CD4-positive, alpha-beta T cell (primary cell): ENCODE data around the gene MED12L. TPM values are rescaled to one million over a fixed set of nuclear protein-coding genes. Genes with fewer than 3 reads are reported as not detected.

ENCODE experiments used
- ATAC-seq: fragments of 200-7000 bp; cut with Tn5 transposase; one replicate; pipeline ENCODE4 v1.10.0; 2022; ENCODE audit warnings: mild to moderate bottlenecking; ENCODE audit not compliant: poor library complexity
- CTCF ChIA-PET: fragments of 350-600 bp; sonication (Branson Sonifier 250); formaldehyde crosslinking; loops from one replicate; lab custom pipeline; 2021; ENCODE audit warnings: antibody characterized with exemption, inconsistent platforms; lab: Charles Lee
- POLR2A ChIA-PET: fragments of 350-600 bp; sonication (Branson Sonifier 250); formaldehyde crosslinking; loops from one replicate; lab custom pipeline; 2021; ENCODE audit warnings: antibody characterized with exemption, inconsistent platforms; lab: Charles Lee
- DNase-seq, 14 experiments: peaks; one replicate each; pipeline ENCODE4 v3.0.0-alpha.2; 2013 to 2020; ENCODE audit warnings: mixed read lengths in 2 of 14
- H3K27ac ChIP-seq, 2 donors: one replicate each; pipeline versions ENCODE4 v1.5.1 to v1.7.0; 2013; ENCODE audit warnings: low read length in 2 of 2, low read depth in 1 of 2, mild to moderate bottlenecking in 1 of 2
- H3K27me3 ChIP-seq, 2 experiments: 1 replicate in 1 of 2; 2 replicates in 1 of 2; pipeline versions ENCODE4 v1.6.1 to v1.7.0; 2013; ENCODE audit warnings: low read length in 2 of 2, control low read depth in 1 of 2, mild to moderate bottlenecking in 1 of 2, moderate library complexity in 1 of 2; ENCODE audit not compliant: insufficient read depth in 2 of 2, control insufficient read depth in 1 of 2
- H3K36me3 ChIP-seq: one replicate; pipeline ENCODE4 v1.6.1; 2013; ENCODE audit warnings: low read length, control low read depth; ENCODE audit not compliant: insufficient read depth
- H3K4me1 ChIP-seq: one replicate; pipeline ENCODE4 v1.6.1; 2013; ENCODE audit warnings: low read length, control low read depth; ENCODE audit not compliant: insufficient read depth
- H3K4me3 ChIP-seq: one replicate; pipeline ENCODE4 v1.5.1; 2013; ENCODE audit warnings: mild to moderate bottlenecking, low read length, moderate library complexity
- H3K9me3 ChIP-seq, 2 experiments: 1 replicate in 1 of 2; 2 replicates in 1 of 2; pipeline versions ENCODE4 v1.6.1 to v1.7.0; 2013; ENCODE audit warnings: low read length in 2 of 2, mild to moderate bottlenecking in 2 of 2, control low read depth in 1 of 2, moderate library complexity in 1 of 2; ENCODE audit not compliant: control insufficient read depth in 1 of 2, insufficient read depth in 1 of 2
- H3K27ac Mint-ChIP-seq: one replicate; pipeline ENCODE4 v1.8.0; 2020; ENCODE audit warnings: mixed read lengths
- H3K27me3 Mint-ChIP-seq: one replicate; pipeline ENCODE4 v1.8.0; 2021; ENCODE audit warnings: mixed read lengths
- H3K36me3 Mint-ChIP-seq: one replicate; pipeline ENCODE4 v1.8.0; 2021; ENCODE audit warnings: low read depth, mixed read lengths
- H3K4me1 Mint-ChIP-seq: one replicate; pipeline ENCODE4 v1.8.0; 2021; ENCODE audit warnings: low read depth, mixed read lengths
- H3K4me3 Mint-ChIP-seq: one replicate; pipeline ENCODE4 v1.8.0; 2020; ENCODE audit warnings: mild to moderate bottlenecking, mixed read lengths
- H3K9me3 Mint-ChIP-seq: one replicate; pipeline ENCODE4 v1.8.0; 2020; ENCODE audit warnings: mixed read lengths
- intact Hi-C, 2 experiments: fragments of 100-400 bp; cut with DNase I in 1 of 2; cut with micrococcal nuclease in 1 of 2; formaldehyde crosslinking; loops; one replicate each; pipeline versions ENCODE4 v1.15.1 to v1.9.0; 2023 to 2025; cut with DNase I, micrococcal nuclease
- total RNA-seq, 174 experiments: library from RNA in 2 of 174; stranded (reverse) in 2 of 174; gene quantifications; one replicate each; pipeline ENCODE4 v1.2.3 and lab custom pipeline; 2021 to 2026
- TF ChIP-seq, protein P1 (sequence below): fragments of 200-600 bp; IDR thresholded peaks from one replicate; pipeline ENCODE4 v1.8.0; 2022; ENCODE audit warnings: antibody characterized with exemption, mild to moderate bottlenecking

Gene MED12L
- total RNA-seq, 2 experiments from 2014 or later: 0.39 to 0.49 TPM

DNA sequence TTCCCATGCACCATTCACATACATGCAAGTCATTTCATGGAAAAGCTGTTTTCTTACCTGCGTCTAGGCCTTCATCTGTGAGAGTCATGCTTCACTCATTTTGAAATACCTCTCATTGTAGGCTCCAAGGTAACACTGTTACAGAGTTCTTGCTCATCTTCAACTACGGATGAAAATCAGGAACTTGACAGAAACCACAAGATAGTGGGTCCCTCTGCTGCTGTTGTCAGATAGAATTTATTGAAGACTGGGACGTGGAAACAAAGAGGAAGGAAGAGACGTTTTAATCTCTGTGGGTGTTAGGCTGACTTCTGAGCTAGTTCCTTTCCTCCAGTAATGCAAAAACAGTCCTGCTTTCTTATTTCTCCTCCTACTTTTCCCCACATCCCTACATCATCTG lies 192.8 kb downstream of the MED12L start, which contains the start of gene P2RY14:
Gene P2RY14, minus strand, starts transcription at position 313 of the 400 bp plus-strand sequence. CDS start 64,226 bp downstream, outside the sequence.
- Histone ChIP-seq H3K36me3 (no peaks in the 10 kb centered on the region), H3K27ac (peak within 1 kb of the TSS in 1 of 2 donors; percentile 54), H3K4me3 (no peak within 1 kb of the TSS), H3K9me3 (no peaks in the 10 kb centered on the region), H3K27me3 (no peaks in the 10 kb centered on the region), H3K4me1 (peaks cover 22% of the 10 kb centered on the region)
- DNase-seq (peak in 4 of 14 experiments; percentile 10 to 42 (median 39)), ATAC-seq (peak; percentile 41)
- peaks cover 45% of the 10 kb centered on the region for H3K4me1 Mint-ChIP-seq
- no peaks in the 10 kb centered on the region for H3K9me3 Mint-ChIP-seq
- peak within 1 kb of the TSS; percentile 8 for H3K4me3 Mint-ChIP-seq
- H3K27ac Mint-ChIP-seq: peak within 1 kb of the TSS; percentile 80
- CTCF ChIA-PET: interaction anchor here (1.0 to 6.2 kb wide), 4 partner anchors 10 to 110 kb away, joined by 4 to 65 read pairs (median 6); no protein-coding TSS in a partner anchor
- H3K27me3 Mint-ChIP-seq: no peaks in the 10 kb centered on the region
- no peaks in the 10 kb centered on the region for H3K36me3 Mint-ChIP-seq
- intact Hi-C loops: loop anchor here in 1 of 2 experiments (10.0 kb wide), 1 partner anchor 553 kb away; no protein-coding TSS in a partner anchor
- POLR2A ChIA-PET: interaction anchor here (0.6 to 1.5 kb wide), 5 partner anchors 10 to 110 kb away, joined by 3 to 5 read pairs (median 3); no protein-coding TSS in a partner anchor
- TF ChIP-seq, protein P1, sequence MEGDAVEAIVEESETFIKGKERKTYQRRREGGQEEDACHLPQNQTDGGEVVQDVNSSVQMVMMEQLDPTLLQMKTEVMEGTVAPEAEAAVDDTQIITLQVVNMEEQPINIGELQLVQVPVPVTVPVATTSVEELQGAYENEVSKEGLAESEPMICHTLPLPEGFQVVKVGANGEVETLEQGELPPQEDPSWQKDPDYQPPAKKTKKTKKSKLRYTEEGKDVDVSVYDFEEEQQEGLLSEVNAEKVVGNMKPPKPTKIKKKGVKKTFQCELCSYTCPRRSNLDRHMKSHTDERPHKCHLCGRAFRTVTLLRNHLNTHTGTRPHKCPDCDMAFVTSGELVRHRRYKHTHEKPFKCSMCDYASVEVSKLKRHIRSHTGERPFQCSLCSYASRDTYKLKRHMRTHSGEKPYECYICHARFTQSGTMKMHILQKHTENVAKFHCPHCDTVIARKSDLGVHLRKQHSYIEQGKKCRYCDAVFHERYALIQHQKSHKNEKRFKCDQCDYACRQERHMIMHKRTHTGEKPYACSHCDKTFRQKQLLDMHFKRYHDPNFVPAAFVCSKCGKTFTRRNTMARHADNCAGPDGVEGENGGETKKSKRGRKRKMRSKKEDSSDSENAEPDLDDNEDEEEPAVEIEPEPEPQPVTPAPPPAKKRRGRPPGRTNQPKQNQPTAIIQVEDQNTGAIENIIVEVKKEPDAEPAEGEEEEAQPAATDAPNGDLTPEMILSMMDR: no peak

DNA sequence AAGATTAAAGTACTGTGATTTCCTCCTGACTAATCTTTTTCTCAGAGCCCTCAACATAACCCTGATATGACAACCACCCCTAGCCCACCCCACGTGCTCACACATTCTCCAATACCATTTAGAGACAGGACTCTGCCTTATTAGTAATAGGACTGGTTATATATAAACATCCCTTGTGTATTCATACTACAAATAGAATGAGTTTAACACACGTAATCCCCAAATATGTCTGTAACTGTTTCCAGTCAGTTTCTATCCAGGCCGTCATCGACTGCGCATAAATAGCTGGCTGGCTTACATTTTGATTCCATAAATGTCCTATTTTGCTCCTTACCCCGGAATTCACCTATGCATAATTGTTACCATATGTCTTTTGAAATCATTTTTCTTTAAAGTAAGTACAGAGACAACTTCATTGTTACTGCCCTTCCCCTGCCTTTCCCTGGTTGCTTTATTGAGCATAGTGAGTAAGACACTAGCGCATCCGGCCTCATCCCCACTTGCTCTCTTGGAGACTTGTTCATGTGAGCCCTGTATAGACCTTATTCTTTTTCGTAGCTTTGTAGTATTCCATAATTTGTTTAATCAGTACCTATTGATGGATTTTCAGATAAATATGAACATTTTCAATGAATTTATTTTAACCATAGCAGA lies 196.3 kb downstream of the MED12L start:
- TF ChIP-seq, protein P1: no peak
- H3K27ac Mint-ChIP-seq: no peak overlapping the region
- ATAC-seq (no peak), DNase-seq (no peak)
- peaks cover 34% of the 10 kb centered on the region for H3K4me1 Mint-ChIP-seq
- Histone ChIP-seq H3K9me3 (no peaks in the 10 kb centered on the region), H3K27ac (no peak overlapping the region), H3K36me3 (no peaks in the 10 kb centered on the region), H3K4me1 (peaks cover 15% of the 10 kb centered on the region), H3K4me3 (no peak overlapping the region), H3K27me3 (no peaks in the 10 kb centered on the region)
- CTCF ChIA-PET: interaction anchor here (0.9 to 6.2 kb wide), 4 partner anchors 13 to 119 kb away, joined by 3 to 65 read pairs (median 4); no protein-coding TSS in a partner anchor
- intact Hi-C loops: loop anchor here (5.0 to 10.0 kb wide), 2 partner anchors 357 to 559 kb away; no protein-coding TSS in a partner anchor
- H3K4me3 Mint-ChIP-seq: no peak overlapping the region
- POLR2A ChIA-PET: interaction anchor here (1.5 kb wide), 1 partner anchor 111 kb away, joined by 4 read pairs; no protein-coding TSS in a partner anchor
- no peaks in the 10 kb centered on the region for H3K27me3 Mint-ChIP-seq
- no peaks in the 10 kb centered on the region for H3K36me3 Mint-ChIP-seq
- no peaks in the 10 kb centered on the region for H3K9me3 Mint-ChIP-seq

DNA sequence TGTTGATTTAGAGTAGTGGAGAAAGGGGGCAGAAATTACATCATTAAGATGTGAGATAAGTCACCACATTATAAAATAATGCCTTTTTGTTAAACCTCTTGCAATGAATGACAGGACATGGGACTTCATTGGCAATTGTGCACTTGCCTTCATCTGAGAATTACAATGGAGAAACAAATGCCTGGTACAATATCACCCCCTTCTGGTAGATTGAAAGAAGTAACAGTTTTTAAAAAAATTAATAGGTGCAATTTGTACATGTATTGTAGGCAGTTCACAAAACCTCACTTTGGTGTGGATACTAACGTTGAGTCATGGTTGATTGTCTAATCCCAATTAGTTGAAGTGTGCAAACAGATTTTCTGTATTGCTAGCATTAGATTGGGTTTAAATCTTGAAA lies 197.5 kb downstream of the MED12L start:
- Mint-ChIP-seq H3K9me3 (no peaks in the 10 kb centered on the region), H3K27ac (no peak overlapping the region), H3K4me3 (no peak overlapping the region), H3K36me3 (no peaks in the 10 kb centered on the region), H3K4me1 (peaks cover 27% of the 10 kb centered on the region), H3K27me3 (no peaks in the 10 kb centered on the region)
- peak in 3 of 14 experiments; percentile 72 to 79 (median 78) for DNase-seq
- H3K9me3 ChIP-seq: no peaks in the 10 kb centered on the region
- intact Hi-C loops: loop anchor here (1.0 to 10.0 kb wide), 5 partner anchors 55 to 561 kb away; no protein-coding TSS in a partner anchor
- H3K27me3 ChIP-seq: no peaks in the 10 kb centered on the region
- TF ChIP-seq, protein P1: peak; percentile 83
- ATAC-seq: peak; percentile 68
- ChIA-PET POLR2A (interaction anchor here (1.5 kb wide), 1 partner anchor 112 kb away, joined by 4 read pairs; no protein-coding TSS in a partner anchor), CTCF (interaction anchor here (0.6 to 6.2 kb wide), 6 partner anchors 9 to 126 kb away, joined by 3 to 65 read pairs (median 4); no protein-coding TSS in a partner anchor)
- H3K27ac ChIP-seq: no peak overlapping the region
- H3K36me3 ChIP-seq: no peaks in the 10 kb centered on the region
- peaks cover 11% of the 10 kb centered on the region for H3K4me1 ChIP-seq
- H3K4me3 ChIP-seq: no peak overlapping the region
